Liver (tissue), 9 donors: Measurements from ENCODE around the gene HSP90B1. TPM values are rescaled to one million over a fixed set of nuclear protein-coding genes. Genes with fewer than 3 reads are reported as not detected.

Experiments
- DNase-seq: peaks from one replicate; pipeline ENCODE4 v3.0.0-alpha.2; 2017; ENCODE audit warnings: low spot score
- H3K27ac ChIP-seq, 2 donors: one replicate each; pipeline ENCODE4 v1.7.0; 2013; ENCODE audit warnings: inconsistent platforms in 2 of 2, low read length in 2 of 2, control low read depth in 1 of 2, low read depth in 1 of 2, mild to moderate bottlenecking in 1 of 2
- H3K27me3 ChIP-seq, 4 donors: one replicate each; pipeline versions ENCODE4 v1.6.1 to v1.7.0; 2013; ENCODE audit warnings: low read length in 3 of 4, inconsistent platforms in 1 of 4, mild to moderate bottlenecking in 1 of 4, moderate library complexity in 1 of 4; ENCODE audit not compliant: control insufficient read depth in 4 of 4, insufficient read depth in 4 of 4
- H3K36me3 ChIP-seq, 4 donors: one replicate each; pipeline versions ENCODE4 v1.6.1 to v1.7.0; 2013; ENCODE audit warnings: low read length in 3 of 4, mild to moderate bottlenecking in 3 of 4, low read depth in 1 of 4, moderate library complexity in 1 of 4; ENCODE audit not compliant: control insufficient read depth in 4 of 4, insufficient read depth in 3 of 4
- H3K4me1 ChIP-seq, 4 donors: one replicate each; pipeline versions ENCODE4 v1.6.1 to v1.7.0; 2013; ENCODE audit warnings: low read length in 3 of 4, mild to moderate bottlenecking in 3 of 4, moderate library complexity in 1 of 4; ENCODE audit not compliant: control insufficient read depth in 4 of 4, insufficient read depth in 4 of 4
- H3K4me3 ChIP-seq, 3 donors: one replicate each; pipeline versions ENCODE4 v1.6.1 to v1.7.0; 2013; ENCODE audit warnings: low read length in 3 of 3, control low read depth in 1 of 3, low read depth in 1 of 3, mild to moderate bottlenecking in 1 of 3
- H3K9ac ChIP-seq, 2 donors: one replicate each; pipeline ENCODE4 v1.7.0; 2013; ENCODE audit warnings: low read length in 2 of 2, mild to moderate bottlenecking in 2 of 2, moderate library complexity in 2 of 2, control low read depth in 1 of 2, low read depth in 1 of 2
- H3K9me3 ChIP-seq, 4 donors: one replicate each; pipeline versions ENCODE4 v1.6.1 to v1.7.0; 2013; ENCODE audit warnings: low read length in 3 of 4; ENCODE audit not compliant: control insufficient read depth in 4 of 4
- EGR1 ChIP-seq, 2 donors: IDR thresholded peaks; 2 replicates each; pipeline ENCODE4 v1.6.1; 2016 to 2018; ENCODE audit warnings: antibody characterized with exemption in 2 of 2, low read depth in 2 of 2
- FOXA1 ChIP-seq: IDR thresholded peaks from 2 replicates; pipeline ENCODE4 v1.6.1; 2016; ENCODE audit warnings: antibody characterized with exemption
- GABPA ChIP-seq, 2 donors: IDR thresholded peaks in 1 of 2; conservative IDR thresholded peaks in 1 of 2; 2 replicates each; pipeline ENCODE4 v1.6.1; 2016; ENCODE audit warnings: antibody characterized with exemption in 2 of 2, mild to moderate bottlenecking in 1 of 2, moderate library complexity in 1 of 2
- HNF4A ChIP-seq, 2 donors: conservative IDR thresholded peaks; 2 replicates each; pipeline ENCODE4 v1.6.1; 2016; ENCODE audit warnings: antibody characterized with exemption in 2 of 2, mild to moderate bottlenecking in 2 of 2
- HNF4G ChIP-seq: IDR thresholded peaks from 2 replicates; pipeline ENCODE4 v1.6.1; 2016; ENCODE audit warnings: antibody characterized with exemption
- JUND ChIP-seq, 2 donors: IDR thresholded peaks; 2 replicates each; pipeline ENCODE4 v1.6.1; 2016; ENCODE audit warnings: antibody characterized with exemption in 2 of 2
- NR2F2 ChIP-seq: IDR thresholded peaks from 2 replicates; pipeline ENCODE4 v1.6.1; 2016; ENCODE audit warnings: antibody characterized with exemption
- RXRA ChIP-seq, 2 donors: IDR thresholded peaks; 2 replicates each; pipeline ENCODE4 v1.6.1; 2017 to 2018; ENCODE audit warnings: antibody characterized with exemption in 2 of 2, mild to moderate bottlenecking in 1 of 2
- SP1 ChIP-seq: IDR thresholded peaks from 2 replicates; pipeline ENCODE4 v1.6.1; 2018; ENCODE audit warnings: antibody characterized with exemption, mild to moderate bottlenecking
- TAF1 ChIP-seq: conservative IDR thresholded peaks from 2 replicates; pipeline ENCODE4 v1.6.1; 2016; ENCODE audit warnings: antibody characterized with exemption, mild to moderate bottlenecking
- YY1 ChIP-seq: IDR thresholded peaks from 2 replicates; pipeline ENCODE4 v1.6.1; 2016; ENCODE audit warnings: antibody characterized with exemption, mild to moderate bottlenecking
- WGBS: extraction: QIAGEN DNeasy Blood & Tissue Kit; methylation state at CpG from one replicate; pipeline ENCODE4 v1.1.7; 2013; 5-methylcytosine and 5-hydroxymethylcytosine counted together
- polyA plus RNA-seq, 2 donors: library from polyadenylated mRNA; stranded (reverse) in 1 of 2; unstranded in 1 of 2; fragments of 200-250 nt in 1 of 2; fragments of >200 nt in 1 of 2; fragmentation: Nextera tagmentation in 1 of 2; extraction: Ambion mirVana in 1 of 2; gene quantifications; one replicate each; pipeline versions ENCODE4 v1.2.1 to v1.2.3, GENCODE V29; 2013 to 2015
- total RNA-seq, 2 donors: library from RNA; depleted of rRNA; stranded (reverse); fragments of >200 nt; gene quantifications; one replicate each; pipeline ENCODE4 v1.2.3, GENCODE V29; 2014
- TF ChIP-seq, protein P1 (sequence below): IDR thresholded peaks from 2 replicates; pipeline ENCODE4 v1.6.1; 2016; ENCODE audit warnings: antibody characterized with exemption
- TF ChIP-seq, protein P2 (sequence below): IDR thresholded peaks from 2 replicates; pipeline ENCODE4 v1.6.1; 2016; ENCODE audit warnings: antibody characterized with exemption
- TF ChIP-seq, protein P3 (sequence below): IDR thresholded peaks from 2 replicates; pipeline ENCODE4 v1.6.1; 2016; ENCODE audit warnings: antibody characterized with exemption
- donor health status: healthy.
- donor health status: healthy.
- donor health status: healthy.
- donor health status: healthy.
- donor health status: healthy.

The HSP90B1 gene
- total and polyA plus RNA-seq, 4 donors: 296 to 854 (median 579) TPM

DNA sequence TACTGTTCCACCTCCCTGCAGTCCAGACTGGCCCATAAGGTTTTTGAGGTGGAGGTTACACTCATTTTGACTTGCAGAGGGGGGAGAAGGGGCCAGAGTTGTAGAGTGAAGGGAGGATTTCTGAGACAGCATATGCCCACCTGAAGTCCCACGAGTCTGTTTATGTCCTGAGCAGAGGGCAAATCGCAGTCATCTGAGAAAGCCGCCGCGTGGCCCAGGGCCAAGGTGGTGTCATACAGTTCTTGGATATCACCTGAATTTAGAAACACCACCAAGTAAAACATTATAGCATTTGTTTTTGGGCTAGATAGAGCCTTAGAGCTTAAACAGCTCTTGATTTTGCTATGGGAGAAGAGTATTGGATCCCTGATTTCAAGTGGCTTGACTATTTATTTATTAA lies 66.4 kb downstream of the HSP90B1 start:
- H3K36me3 ChIP-seq: no peaks in the 10 kb centered on the region
- no peak overlapping the region for H3K27ac ChIP-seq
- no peak for DNase-seq
- TF ChIP-seq JUND (IDR thresholded peaks at IDR 0.05): no peak
- TF ChIP-seq SP1: no peak
- TF ChIP-seq HNF4A (conservative IDR thresholded peaks at IDR 0.05): no peak
- no peak for TF ChIP-seq HNF4G
- TF ChIP-seq, protein P1, sequence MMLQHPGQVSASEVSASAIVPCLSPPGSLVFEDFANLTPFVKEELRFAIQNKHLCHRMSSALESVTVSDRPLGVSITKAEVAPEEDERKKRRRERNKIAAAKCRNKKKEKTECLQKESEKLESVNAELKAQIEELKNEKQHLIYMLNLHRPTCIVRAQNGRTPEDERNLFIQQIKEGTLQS: no peak
- TF ChIP-seq TAF1: no peak
- TF ChIP-seq, protein P2, sequence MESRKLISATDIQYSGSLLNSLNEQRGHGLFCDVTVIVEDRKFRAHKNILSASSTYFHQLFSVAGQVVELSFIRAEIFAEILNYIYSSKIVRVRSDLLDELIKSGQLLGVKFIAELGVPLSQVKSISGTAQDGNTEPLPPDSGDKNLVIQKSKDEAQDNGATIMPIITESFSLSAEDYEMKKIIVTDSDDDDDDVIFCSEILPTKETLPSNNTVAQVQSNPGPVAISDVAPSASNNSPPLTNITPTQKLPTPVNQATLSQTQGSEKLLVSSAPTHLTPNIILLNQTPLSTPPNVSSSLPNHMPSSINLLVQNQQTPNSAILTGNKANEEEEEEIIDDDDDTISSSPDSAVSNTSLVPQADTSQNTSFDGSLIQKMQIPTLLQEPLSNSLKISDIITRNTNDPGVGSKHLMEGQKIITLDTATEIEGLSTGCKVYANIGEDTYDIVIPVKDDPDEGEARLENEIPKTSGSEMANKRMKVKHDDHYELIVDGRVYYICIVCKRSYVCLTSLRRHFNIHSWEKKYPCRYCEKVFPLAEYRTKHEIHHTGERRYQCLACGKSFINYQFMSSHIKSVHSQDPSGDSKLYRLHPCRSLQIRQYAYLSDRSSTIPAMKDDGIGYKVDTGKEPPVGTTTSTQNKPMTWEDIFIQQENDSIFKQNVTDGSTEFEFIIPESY: no peak
- H3K9me3 ChIP-seq: no peaks in the 10 kb centered on the region
- peaks cover 0 to 2% (median 0%) of the 10 kb centered on the region in 4 donors for H3K27me3 ChIP-seq
- no peak overlapping the region for H3K4me3 ChIP-seq
- 87% methylated on average over 5 of the region's 5 CpGs for WGBS
- H3K4me1 ChIP-seq: no peaks in the 10 kb centered on the region
- no peak overlapping the region for H3K9ac ChIP-seq

DNA sequence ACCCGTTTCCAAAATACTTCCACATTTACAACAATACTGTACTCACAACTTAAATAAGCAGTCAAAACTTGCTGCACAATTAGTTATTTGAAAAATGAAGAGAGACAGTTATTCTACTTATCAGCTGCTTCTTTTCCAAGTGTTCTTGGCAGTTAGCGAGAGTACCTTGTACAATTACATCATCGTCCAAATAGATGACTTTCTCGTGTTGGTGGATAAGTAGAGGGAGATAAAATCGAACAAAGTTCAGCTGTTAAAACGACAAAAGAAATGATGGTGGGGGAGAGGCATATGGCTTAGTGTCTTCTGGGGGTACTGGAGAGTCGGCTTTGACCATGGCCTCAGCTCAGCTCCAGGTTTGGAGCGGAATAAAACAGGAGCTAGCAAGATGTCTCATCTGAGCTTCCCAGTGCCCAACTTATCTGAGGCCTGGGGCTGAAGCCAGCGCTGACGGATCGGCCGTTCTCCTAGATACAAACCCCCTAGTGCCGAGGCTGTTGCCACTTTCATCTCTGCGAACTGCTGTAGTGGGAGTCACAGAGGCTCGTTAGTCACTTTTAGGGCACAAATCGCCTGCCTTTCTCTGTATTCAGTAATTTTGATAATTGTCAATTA lies 67.2 kb downstream of the HSP90B1 start:
- TF ChIP-seq JUND (IDR thresholded peaks at IDR 0.05) (no peak), EGR1 (IDR thresholded peaks at IDR 0.05; ENCODE audit: low read depth in 2 of 2) (no peak), RXRA (IDR thresholded peaks at IDR 0.05) (no peak), NR2F2 (no peak), YY1 (no peak), GABPA (IDR thresholded peaks at IDR 0.05 in 1 of 2, conservative IDR thresholded peaks at IDR 0.05 in 1 of 2) (no peak), FOXA1 (no peak), SP1 (no peak)
- TF ChIP-seq, protein P2: no peak
- TF ChIP-seq, protein P3, sequence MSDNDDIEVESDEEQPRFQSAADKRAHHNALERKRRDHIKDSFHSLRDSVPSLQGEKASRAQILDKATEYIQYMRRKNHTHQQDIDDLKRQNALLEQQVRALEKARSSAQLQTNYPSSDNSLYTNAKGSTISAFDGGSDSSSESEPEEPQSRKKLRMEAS: no peak
- no peak overlapping the region for H3K9ac ChIP-seq

More for the DNA sequence above, 67.2 kb downstream of the HSP90B1 start:
- WGBS: 69% methylated on average over 16 of the region's 16 CpGs
- DNase-seq: no peak
- H3K27me3 ChIP-seq: peaks cover 0 to 2% (median 0%) of the 10 kb centered on the region in 4 donors
- no peaks in the 10 kb centered on the region for H3K4me1 ChIP-seq
- H3K4me3 ChIP-seq: no peak overlapping the region
- H3K36me3 ChIP-seq: no peaks in the 10 kb centered on the region
- no peaks in the 10 kb centered on the region for H3K9me3 ChIP-seq
- no peak overlapping the region for H3K27ac ChIP-seq

Other genes starting within 250 kb of the HSP90B1 start
- 1 to 10 TPM; 6.0 to 9.0 TPM for gene NT5DC3, start 89.2 kb upstream of the HSP90B1 start, total RNA-seq
- gene NT5DC3, start 89.2 kb upstream of the HSP90B1 start, polyA plus RNA-seq: 1 to 10 TPM; 1.3 to 2.8 TPM
- gene TDG, start 35.5 kb downstream of the HSP90B1 start, total RNA-seq: 10 to 100 TPM; 14.4 to 18.7 TPM
- 1 to 10 TPM; 5.0 to 9.3 TPM for gene TDG, start 35.5 kb downstream of the HSP90B1 start, polyA plus RNA-seq
- 1 to 10 TPM in 1 of 2 donors, under 1 TPM in 1; 0.79 to 1.2 TPM for gene GLT8D2, start 119.8 kb downstream of the HSP90B1 start, total RNA-seq
- 1 to 10 TPM; 1.2 to 1.4 TPM for gene GLT8D2, start 119.8 kb downstream of the HSP90B1 start, polyA plus RNA-seq
- 10 to 100 TPM in 1 of 2 donors, 1 to 10 TPM in 1; 8.7 to 17.4 TPM for gene HCFC2, start 134.1 kb downstream of the HSP90B1 start, total RNA-seq
- 10 to 100 TPM in 1 of 2 donors, 1 to 10 TPM in 1; 5.8 to 11.1 TPM for gene HCFC2, start 134.1 kb downstream of the HSP90B1 start, polyA plus RNA-seq
- gene NFYB, start 207.8 kb downstream of the HSP90B1 start, total RNA-seq: 10 to 100 TPM; 12.5 to 14.6 TPM
- 10 to 100 TPM in 1 of 2 donors, 1 to 10 TPM in 1; 7.6 to 10.4 TPM for gene NFYB, start 207.8 kb downstream of the HSP90B1 start, polyA plus RNA-seq